Activated naive CD4-positive, alpha-beta T cell treated with anti-CD3 and anti-CD28 coated beads for 36 hours (primary cell): ENCODE results near the gene MPO. TPM values are rescaled to one million over a fixed set of nuclear protein-coding genes. Genes with fewer than 3 reads are reported as not detected.
A peak's percentile ranks its signal among the peaks of the same experiment; 100 is the strongest.

Experiments used
- CTCF ChIA-PET: fragments of 350-600 bp; sonication (Branson Sonifier 250); formaldehyde crosslinking; loops from one replicate; lab custom pipeline; 2021; ENCODE audit warnings: antibody characterized with exemption; lab: Charles Lee
- DNase-seq: peaks from one replicate; pipeline ENCODE4 v3.0.0-alpha.2; 2020
- H3K27ac Mint-ChIP-seq: one replicate; pipeline ENCODE4 v1.8.0; 2021; ENCODE audit warnings: mild to moderate bottlenecking, mixed read lengths
- H3K27me3 Mint-ChIP-seq: one replicate; pipeline ENCODE4 v1.8.0; 2021; ENCODE audit warnings: low read depth, mixed read lengths
- H3K36me3 Mint-ChIP-seq: one replicate; pipeline ENCODE4 v1.8.0; 2021; ENCODE audit warnings: low read depth, mixed read lengths
- H3K4me1 Mint-ChIP-seq: one replicate; pipeline ENCODE4 v1.8.0; 2021; ENCODE audit warnings: low read depth, mixed read lengths
- H3K4me3 Mint-ChIP-seq: one replicate; pipeline ENCODE4 v1.8.0; 2021; ENCODE audit warnings: mild to moderate bottlenecking, moderate library complexity, mixed read lengths
- H3K9me3 Mint-ChIP-seq: one replicate; pipeline ENCODE4 v1.8.0; 2021; ENCODE audit warnings: mixed read lengths
- intact Hi-C: fragments of 100-400 bp; cut with micrococcal nuclease; formaldehyde crosslinking; loops from one replicate; pipeline ENCODE4 v1.15.1; 2023
- total RNA-seq, 2 experiments: library from RNA; stranded (reverse); gene quantifications; one replicate each; pipeline ENCODE4 v1.2.3, GENCODE V29; 2021

The MPO gene
- total RNA-seq, 2 experiments from 2014 or later, result not detected

DNA sequence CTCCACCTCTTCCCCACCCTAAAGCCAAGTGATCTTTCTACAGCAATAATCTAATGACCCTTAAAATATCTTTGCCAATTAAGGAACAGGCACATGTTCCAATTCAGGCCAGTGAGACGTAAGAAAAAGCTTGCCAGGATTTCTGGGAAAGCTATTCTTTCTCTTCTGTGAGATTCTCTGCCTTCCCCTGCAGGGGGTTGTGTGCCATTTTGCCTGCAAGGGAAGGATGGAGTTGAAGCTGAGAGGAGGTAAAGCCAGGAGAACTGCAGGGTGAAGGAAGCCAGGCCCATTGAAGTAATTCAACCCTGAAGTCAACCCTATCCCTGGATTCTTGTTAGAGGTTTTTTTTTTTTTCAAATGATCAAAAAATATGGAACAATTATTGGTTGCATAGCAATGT lies 51.4 kb downstream of the MPO start:
- intact Hi-C loops, result no loop called here
- Mint-ChIP-seq H3K4me3 (no peak overlapping the region), H3K9me3 (no peaks in the 10 kb centered on the region), H3K4me1 (peaks cover 3% of the 10 kb centered on the region), H3K27me3 (peaks cover 6% of the 10 kb centered on the region), H3K27ac (no peak overlapping the region), H3K36me3 (no peaks in the 10 kb centered on the region)
- CTCF ChIA-PET, result interaction anchor here (1.0 kb wide), 2 partner anchors 29 to 62 kb away, joined by 4 to 6 read pairs; no protein-coding TSS in a partner anchor
- DNase-seq, result no peak

DNA sequence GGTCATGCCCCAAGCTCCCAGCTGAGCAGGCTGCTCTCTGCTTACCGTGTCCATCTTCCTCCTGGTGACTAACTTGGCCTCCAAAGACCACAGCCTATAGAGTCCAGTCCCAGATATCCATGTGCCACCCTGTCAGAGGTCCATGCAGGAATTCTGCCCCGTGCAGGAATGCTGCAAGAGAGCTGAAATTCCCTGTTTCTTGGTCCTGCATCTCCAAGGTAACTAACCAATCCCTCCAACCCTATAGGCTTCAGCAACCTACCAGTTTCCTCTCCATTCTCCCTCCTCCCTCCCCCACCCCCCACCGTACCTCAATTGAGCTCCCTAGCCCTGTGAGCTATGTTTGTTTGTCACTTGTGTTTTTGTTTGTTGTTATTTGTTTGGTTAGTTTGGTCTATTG lies 52.1 kb downstream of the MPO start:
- no peak for DNase-seq
- H3K27ac Mint-ChIP-seq, result peak overlapping the region; percentile 41
- intact Hi-C loops, result no loop called here
- peaks cover 4% of the 10 kb centered on the region for H3K27me3 Mint-ChIP-seq
- H3K4me1 Mint-ChIP-seq, result peaks cover 7% of the 10 kb centered on the region
- no peak overlapping the region for H3K4me3 Mint-ChIP-seq
- no peaks in the 10 kb centered on the region for H3K9me3 Mint-ChIP-seq
- H3K36me3 Mint-ChIP-seq, result no peaks in the 10 kb centered on the region
- CTCF ChIA-PET, result no interaction called here

DNA sequence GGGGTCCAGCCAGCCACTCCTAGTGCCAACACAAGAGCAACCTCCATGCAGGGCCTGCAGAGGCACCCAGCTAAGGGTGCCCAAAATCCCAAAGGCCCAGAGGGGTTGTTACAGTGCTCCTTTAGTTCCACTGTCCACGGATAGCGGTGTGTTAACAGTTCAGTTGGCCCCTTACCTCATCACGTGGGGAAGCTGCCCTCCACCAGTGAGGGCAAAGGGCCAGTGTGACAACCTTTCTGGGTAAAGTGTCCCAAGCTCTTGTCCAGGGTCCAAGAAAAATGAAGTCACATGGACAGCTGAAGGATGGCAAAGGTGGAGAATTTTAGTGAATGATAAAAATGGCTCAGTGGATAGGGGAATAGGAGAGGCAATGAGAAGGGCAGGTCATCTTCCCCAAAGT lies 53.0 kb downstream of the MPO start:
- CTCF ChIA-PET, result interaction anchor here (1.0 kb wide), 1 partner anchor 22 kb away, joined by 3 read pairs; no protein-coding TSS in a partner anchor
- no peaks in the 10 kb centered on the region for H3K9me3 Mint-ChIP-seq
- DNase-seq, result no peak
- intact Hi-C loops, result no loop called here
- H3K4me3 Mint-ChIP-seq, result no peak overlapping the region
- no peaks in the 10 kb centered on the region for H3K36me3 Mint-ChIP-seq
- H3K27ac Mint-ChIP-seq, result no peak overlapping the region
- peaks cover 4% of the 10 kb centered on the region for H3K27me3 Mint-ChIP-seq
- H3K4me1 Mint-ChIP-seq, result peaks cover 7% of the 10 kb centered on the region

DNA sequence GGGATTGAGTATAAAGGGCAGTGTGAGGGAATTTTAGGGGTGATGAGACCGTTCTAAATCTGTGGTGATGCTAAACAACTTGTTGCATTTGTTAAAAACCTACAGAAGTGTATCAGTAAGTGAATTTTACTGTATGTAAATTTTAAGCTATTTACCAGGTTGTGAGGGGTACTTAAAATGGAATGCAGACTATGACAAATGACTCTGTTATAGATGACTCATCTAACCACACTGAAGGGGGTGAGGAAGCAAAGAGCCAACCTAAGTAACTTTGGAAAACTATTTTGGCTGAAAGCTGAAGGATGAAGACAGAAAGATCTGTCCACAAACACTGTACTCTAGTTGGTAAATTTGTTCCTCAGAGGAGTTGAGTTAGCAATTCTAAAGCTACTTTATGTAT lies 56.4 kb downstream of the MPO start:
- Mint-ChIP-seq H3K4me3 (no peak overlapping the region), H3K36me3 (no peaks in the 10 kb centered on the region), H3K27me3 (peaks cover 4% of the 10 kb centered on the region), H3K27ac (no peak overlapping the region), H3K9me3 (no peaks in the 10 kb centered on the region), H3K4me1 (peaks cover 14% of the 10 kb centered on the region)
- intact Hi-C loops, result no loop called here
- no peak for DNase-seq
- CTCF ChIA-PET, result interaction anchor here (1.7 kb wide), 1 partner anchor 24 kb away, joined by 7 read pairs; no protein-coding TSS in a partner anchor

Other genes with a start within 250 kb of the MPO start
- 10 to 100 TPM; 19.1 to 19.4 TPM for gene DYNLL2, start 197.5 kb downstream of the MPO start, total RNA-seq
- under 1 TPM; 0.21 to 0.40 TPM for gene OR4D1, start 132.6 kb downstream of the MPO start, total RNA-seq
- gene OR4D2, start 114.0 kb downstream of the MPO start, total RNA-seq, result not detected
- not detected for gene EPX, start 88.2 kb downstream of the MPO start, total RNA-seq
- 10 to 100 TPM; 27.1 to 29.2 TPM for gene MKS1, start 61.7 kb downstream of the MPO start, total RNA-seq
- gene LPO, start 42.4 kb downstream of the MPO start, total RNA-seq, result not detected
- 10 to 100 TPM; 18.5 to 20.0 TPM for gene TSPOAP1, start 47.9 kb upstream of the MPO start, total RNA-seq
- 10 to 100 TPM; 76.6 to 76.9 TPM for gene SUPT4H1, start 71.3 kb upstream of the MPO start, total RNA-seq
- gene RNF43, start 136.6 kb upstream of the MPO start, total RNA-seq, result under 1 TPM; 0.38 to 0.91 TPM
- gene HSF5, start 207.5 kb upstream of the MPO start, total RNA-seq, result 1 to 10 TPM; 3.6 to 4.1 TPM
- gene MTMR4, start 233.7 kb upstream of the MPO start, total RNA-seq, result 10 to 100 TPM; 58.2 to 60.5 TPM